NCI-H187 treated with DMSO at 0.1 percent for 48 hours (cell line): Measurements from ENCODE around the gene AMMECR1L.
"Not testable (repeated sequence)": the region's sequence is repeated elsewhere in the genome, so short reads cannot be mapped to it uniquely, and the experiment has no call there.

Source experiments
- DNase-seq: peaks from one replicate; lab custom pipeline; 2025; lab: John Stamatoyannopoulos, UW

The AMMECR1L gene

DNA sequence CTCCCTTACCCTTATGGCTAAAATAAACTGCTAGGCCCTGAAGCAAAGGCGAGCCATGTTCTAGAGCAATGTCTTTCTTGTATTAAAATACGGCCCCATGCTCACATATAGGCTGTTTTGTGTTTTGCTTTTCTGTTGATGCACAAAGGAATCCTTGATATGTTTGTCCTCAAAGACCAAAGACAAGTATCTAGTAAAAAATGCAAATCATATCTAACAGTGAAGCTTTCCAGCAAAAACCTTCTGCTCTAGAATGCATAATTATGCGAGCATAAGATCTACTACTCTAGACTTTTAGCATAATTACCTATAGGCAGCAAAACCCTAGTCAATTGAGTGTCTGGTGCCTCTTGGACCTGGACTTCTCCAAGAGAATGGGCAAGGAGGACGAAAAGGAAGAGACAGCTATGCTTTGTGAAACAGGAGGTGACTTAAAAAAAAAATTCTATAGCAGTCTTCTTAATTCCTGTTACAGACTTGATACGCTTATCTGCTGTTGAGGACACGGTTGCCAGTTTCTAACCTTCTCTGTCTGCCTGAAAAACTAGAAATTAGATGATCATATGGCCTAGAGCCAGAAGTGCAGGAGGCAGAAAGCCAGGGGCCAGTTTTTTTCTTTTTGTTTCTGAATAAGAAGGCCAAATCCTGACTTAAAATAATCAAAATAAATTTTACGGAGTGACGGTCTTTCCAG, 1.5 kb upstream of the AMMECR1L start:
- DNase-seq, result no peak

DNA sequence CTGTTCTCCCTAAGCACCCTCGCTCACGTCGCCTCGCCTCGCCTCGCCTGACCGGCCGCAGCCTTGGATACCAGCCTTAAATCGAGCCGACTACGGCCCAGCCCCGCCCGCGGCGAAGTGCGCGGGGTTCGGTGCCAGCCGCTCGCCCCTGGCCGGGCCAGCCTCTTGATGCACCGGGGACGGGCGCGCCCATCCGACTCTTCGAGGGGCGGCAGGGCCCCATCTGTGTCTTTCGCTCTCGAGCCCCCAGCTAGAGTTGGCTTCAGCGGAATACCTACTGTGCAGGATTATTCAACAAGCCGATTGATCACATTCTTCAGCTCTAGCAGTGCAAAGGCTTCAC, 808 bp upstream of the AMMECR1L start:
- not testable (repeated sequence) for DNase-seq

DNA sequence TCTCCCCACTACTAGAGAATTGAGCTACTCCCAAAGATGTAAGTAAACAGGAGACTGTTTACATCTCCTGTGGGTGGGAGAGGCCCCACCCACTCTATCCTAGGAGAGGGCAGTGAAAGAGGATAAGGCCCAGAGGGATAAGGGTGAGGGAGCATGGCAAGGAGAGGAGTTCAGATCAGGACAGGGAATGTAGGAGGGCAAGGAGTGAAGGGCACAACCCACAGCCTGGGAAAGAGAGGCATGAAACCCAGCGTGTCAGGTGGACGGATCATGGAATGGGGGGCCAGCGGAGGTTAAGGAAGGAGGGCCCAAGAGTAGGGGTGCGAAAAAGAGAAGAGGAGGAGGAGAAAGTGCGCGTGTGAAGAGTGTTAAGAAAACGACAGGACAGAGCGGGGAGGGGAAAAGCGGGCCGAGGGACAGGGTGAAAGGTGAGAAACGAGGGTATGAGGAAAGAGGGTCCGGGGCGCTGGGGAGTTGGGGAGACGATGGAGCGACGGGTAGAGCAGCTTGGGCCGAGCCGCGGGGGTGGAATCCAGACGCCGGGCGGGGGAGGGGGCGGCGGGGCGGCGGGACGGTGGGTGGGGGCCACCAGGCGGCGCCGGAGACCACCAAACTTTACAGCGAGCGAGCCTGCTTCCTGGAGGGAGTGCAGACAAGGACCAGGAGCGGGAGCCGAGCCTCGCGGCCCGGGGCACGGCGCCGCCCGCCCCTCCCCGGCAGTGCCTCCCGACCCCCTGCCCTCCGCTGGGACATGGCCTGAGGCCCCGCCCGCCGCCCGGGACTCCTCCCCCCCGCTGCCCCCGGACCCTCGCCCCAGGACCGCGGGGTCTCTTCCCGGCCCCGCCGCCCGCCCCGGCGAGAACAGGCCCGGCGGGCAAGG, 655 bp downstream of the AMMECR1L start:
- not testable (repeated sequence) for DNase-seq

DNA sequence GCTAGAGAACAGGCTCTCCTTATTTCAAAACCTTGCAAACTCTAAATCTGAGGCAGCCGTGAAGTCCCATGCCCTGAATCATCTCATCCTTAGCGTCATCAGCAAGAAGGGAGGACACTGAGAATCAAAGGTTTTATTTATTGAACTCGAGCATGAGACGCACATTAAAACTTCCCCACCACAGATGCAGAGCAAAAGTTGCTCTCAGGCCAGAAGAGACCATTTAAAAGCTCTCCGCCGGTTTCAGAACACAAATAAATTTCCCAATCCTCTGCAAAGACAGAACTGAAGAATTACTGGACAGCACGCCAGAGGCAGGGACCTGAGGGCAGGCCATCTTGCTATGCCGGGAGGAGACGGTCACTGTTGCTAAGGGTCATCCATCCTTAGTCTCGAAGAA, 1.3 kb downstream of the AMMECR1L start:
- no peak for DNase-seq

DNA sequence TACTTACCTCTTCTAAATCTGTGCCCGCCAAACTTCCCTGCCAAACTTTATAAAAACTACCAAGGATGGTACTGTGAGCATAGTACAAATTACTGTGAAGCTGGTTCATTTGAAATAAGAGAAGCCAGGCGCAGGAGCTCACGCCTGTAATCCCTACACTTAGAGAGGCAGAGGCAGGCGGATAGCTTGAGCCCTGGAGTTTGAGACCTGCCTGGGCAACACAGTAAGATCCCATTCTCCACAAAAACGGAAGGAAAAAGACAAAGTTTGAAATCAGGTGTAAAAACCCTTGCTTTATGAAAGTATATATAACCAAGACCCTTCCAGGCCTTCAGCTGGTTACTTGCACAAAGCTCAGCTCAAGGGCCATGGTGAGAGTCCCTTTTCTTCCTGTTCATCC, 5.9 kb downstream of the AMMECR1L start:
- DNase-seq, result no peak

DNA sequence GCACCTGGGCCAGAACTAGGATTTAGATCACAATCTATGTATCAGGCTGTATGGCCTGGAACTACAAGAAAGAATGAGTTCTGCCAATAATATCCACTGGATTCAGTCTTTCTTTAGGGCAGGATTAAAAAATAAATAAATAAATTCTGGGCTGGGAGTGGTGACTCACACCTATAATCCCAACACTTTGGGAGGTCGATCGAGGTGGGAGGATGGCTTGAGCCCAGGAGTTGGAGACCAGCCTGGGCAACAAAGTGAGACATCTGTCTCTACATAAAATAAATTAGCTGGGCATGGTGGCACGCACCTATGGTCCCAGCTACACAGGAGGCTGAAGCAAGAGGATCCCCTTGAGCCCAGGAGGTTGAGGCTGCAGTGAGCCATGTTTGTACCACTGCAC, 8.1 kb downstream of the AMMECR1L start:
- DNase-seq, result no peak

DNA sequence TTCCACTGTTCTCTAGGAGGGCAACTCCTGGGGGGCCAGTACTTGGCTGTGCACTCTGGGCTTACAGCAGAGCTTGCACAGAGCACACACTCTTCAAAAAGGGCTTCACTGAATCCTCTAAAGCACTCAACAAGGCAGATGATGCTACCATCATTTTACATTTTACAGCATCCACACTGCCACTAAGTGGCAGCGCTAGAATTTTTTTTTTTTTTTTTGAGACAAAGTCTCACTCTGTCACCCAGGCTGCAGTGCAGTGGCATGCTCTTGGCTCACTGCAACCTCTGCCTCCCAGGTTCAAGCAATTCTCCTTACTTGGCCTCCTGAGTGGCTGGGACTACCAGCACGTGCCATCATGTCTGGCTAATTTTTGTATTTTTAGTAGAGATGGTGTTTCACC, 8.6 kb downstream of the AMMECR1L start:
- no peak for DNase-seq

DNA sequence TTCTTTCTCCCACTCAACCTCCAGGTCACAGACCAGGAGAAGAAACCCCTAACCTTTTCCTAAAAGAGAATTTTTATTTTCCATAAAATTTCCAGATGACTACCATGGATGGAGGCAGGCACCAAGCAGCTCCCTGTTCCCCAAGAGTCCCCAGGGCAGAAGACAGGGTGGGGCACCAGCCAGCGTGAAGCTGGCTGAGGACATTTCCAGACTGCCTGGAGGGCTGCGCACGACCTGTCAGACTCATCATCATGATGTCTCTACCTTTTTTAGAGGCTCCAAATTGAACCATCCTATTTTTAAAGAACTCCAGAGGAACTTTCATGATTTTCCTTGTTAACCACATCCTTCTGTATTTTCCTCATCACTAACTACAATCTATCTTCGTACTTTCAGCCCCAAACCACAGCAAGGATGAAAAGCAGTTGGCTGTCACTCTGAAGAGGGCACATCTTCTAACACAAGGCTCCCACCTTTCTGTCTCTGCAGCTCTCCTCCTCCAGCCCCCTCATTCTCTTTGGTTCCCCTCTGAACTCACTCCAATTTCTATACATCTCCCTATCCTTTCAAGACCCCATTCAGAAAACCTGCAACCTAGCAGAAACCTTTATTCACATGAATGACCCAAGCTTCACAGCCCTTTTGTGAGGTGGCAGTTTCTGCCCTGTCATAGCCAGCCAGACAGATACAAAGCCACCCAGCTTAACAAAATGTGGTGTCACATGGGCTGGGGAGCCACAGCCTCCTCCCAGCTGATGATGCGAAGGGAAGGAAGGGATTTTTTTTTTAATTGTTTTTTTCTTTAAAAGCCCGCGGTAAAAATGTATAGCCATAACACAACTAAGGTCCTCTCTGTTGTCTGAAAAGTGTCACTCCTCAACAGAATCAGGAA, 11.1 kb downstream of the AMMECR1L start:
- DNase-seq, result no peak

DNA sequence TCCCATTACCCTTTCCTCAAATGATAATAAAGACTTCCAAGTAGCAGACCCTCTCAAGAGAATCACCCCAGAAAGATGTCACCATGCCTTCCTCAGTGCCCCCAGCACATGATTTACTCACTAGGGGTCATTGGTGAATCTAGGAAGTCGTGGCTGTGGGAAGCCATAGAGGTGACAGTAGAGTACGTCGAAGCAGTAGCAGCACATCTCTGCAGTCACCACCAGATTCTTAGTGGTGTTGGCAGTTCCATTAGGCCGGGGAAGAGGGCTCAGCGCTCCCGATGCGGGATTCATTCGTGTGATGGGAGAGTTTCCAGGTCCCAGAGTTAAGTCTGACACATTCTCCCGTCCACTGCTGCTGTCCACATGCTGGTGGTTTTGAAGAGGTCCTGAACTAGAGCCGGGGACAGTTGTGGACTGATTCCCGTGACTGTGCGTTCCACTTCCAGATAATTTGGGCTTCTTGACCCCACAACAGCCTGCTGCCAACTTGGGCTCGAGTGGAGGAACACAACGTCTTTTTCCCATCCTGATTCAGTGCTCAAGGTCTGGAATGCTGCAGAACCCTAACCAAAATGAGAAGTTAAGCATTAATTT, 12.0 kb downstream of the AMMECR1L start:
- DNase-seq, result no peak

DNA sequence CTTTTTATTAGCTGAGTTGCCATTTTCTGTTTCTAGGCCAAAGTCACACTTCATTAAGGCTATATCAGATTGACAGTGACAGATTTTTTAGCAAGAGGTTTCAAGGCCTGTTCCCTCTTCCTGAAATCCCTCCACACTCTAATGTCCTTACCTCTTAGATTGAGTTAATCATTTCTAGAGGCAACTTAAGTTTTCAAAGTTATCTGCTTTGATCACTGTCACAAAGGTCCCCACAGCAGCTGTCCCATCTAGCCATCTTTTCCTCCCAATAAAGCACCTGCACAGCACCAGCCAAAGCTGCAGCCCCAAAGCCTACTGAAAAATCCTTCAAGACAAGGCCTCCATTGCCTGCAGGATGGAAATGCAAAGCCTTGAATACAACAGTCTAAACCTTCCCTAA, 13.4 kb downstream of the AMMECR1L start:
- no peak for DNase-seq

DNA sequence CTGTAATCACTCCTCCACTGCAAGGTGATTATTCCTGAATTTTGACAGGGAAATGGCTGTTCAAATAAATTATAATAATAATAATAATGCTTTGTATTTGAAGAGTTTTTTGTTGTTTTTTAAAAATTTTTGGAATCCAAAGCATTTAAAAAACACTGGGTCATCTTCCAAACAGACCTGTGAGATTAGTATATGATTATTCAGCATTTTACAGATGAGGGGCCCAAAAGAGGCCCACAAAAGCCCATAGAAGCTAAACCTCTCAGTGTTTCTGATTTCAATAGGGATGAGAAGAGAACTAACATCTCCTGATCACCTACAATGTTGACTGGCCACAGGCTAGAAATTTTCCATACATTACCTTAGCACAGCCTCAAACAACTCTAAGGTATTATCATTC, 19.8 kb downstream of the AMMECR1L start:
- no peak for DNase-seq

DNA sequence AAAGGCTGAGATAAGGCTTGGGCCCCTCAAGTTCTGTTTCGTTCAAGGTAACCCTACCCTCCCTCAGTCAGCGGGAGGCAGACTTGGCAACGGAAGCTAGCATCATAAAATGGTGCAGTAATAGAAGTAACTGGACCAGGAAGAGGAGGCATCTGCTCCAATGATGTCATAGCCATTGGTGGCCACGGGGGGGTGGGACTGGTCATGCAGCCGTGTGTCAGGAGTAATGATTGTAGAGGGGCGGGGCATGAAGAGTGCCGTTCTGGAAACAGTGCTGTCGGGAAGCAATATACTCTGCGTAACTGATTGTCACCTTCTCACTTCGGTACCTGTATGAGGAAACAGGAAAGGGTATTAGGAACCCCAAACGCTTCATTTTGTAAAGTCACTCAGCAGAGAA, 20.9 kb downstream of the AMMECR1L start:
- DNase-seq, result no peak

DNA sequence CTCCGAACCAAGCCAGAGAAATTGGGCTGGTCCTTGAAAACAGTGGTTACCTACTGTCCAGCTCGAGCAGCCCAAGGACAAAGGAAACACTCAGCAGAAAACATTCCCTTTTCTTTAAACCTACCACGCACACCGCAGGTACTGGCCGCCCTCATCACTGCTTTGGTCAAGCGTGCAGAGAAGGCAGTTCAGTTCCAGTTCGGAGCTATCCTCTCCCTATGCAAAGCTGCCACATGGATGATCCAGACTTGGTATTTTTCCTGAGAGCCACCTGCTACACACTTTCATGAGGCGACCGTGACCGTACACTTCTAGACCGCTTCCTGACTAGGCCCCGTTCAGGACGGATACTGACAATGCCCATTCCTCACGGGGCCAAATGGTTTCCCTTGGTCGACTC, 23.5 kb downstream of the AMMECR1L start:
- DNase-seq, result no peak

DNA sequence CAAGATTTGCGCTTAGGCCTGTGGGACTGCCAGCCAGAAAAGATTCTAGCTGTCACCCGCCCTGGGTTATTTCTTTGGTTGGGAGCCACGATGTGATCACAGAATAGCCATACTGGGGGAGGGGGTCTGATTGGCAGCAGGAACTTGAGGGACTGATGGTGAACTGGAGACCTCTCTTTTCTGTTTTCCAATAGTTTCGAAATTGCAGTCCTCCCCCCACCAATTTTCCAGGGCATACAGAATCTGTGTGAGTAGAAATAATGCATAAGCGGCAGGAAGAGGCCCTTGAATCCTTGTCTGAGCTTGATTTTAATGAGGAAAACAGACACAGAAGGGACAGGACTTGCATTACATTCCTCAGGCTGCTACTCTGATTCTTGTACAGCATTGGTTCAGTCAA, 25.6 kb downstream of the AMMECR1L start:
- no peak for DNase-seq

DNA sequence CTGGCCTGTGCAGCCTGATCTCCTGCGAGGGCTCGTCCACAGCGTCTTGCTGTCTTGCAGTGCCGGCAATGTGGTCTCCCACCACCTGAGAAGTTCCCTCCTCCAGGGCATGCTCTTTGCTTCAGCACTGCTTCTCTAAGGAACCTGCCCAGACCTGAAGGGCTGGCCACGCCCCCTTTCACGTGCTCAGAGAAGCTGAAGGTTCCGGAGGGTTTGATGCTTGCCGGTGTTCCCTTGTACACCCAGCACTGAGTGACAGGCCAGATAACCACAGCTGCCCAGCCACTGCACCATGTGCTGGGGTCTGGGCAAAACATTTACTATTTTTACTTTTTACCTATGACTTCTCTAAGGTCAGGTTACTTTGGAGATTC, 26.1 kb downstream of the AMMECR1L start:
- DNase-seq, result no peak

DNA sequence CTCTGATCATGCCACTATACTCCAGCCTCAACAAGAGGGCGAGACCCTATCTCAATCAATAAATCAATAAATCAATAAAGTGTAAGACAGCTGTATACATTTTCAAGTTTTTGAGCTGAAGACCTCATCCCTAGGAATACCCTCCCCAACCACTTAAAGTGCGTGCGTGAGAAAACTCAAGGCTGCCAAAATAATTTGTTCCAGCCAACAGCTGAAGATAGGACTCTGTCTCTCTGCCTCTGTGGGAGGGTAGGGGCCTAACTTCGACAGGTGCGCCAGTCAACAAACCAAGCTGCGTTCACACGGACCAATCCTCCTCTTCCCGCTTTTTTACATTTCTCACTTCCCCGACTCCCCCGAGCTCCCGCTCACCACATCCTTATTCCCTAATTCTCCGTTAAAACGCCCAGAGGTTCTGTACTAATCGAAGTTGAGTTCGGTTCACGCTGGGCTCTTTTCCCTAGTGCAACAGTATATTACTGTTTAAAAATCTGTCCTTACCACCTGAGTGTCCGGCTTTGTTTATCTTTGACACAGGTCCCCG, 28.4 kb downstream of the AMMECR1L start:
- DNase-seq, result no peak

DNA sequence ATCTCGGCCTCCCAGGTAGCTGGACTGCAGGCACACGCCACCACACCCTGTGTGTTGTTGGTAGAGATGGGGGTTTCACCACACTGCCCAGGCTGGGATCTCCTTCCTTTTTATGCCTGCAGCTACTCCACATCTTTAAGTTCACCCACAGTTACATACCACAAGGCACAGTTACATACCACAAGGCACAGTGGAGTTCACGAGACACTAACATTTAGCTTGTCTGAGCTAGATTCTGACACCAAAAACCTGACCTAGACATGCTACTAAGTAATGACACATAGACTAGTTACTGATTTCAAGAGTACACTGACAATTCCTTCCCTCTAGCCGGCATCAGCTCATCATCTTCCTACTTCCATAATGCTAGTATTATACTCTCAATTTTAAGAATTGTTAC, 32.1 kb downstream of the AMMECR1L start:
- no peak for DNase-seq

DNA sequence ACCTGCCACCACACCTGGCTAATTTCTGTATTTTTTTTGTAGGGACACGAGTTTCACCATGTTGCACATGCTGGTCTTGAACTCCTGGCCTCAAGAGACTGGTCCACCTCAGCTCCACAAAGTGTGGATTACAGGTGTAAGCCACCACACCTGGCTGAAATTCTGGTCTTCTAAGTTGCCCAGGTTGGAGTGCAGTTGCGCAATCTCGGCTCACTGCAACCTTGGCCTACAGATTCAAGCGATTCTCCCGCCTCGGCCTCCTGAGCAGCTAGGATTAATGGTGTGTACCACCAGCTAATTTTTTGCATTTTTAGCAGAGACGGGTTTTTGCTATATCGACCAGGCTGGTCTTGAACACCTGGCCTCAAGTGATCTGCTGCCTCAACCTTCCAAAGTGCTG, 33.4 kb downstream of the AMMECR1L start:
- no peak for DNase-seq

DNA sequence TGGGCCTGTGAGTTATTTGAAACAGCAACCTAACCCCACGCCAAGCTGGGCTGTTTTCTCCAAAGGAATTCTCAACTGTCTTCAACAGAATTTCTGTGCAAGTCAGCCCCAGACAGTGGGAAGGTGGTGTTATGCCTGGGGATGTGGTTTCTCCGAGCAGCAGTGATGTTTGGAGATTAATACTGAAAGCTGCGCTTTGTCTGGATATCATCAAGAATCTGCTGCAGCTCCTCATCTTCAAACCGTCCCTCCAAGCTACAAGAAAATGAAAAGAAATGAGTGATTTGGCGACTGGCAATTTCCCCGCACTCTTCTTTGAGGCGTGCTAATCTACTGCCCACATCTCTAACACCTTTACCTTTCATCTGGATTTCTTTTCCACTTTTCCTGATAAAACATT, 37.8 kb downstream of the AMMECR1L start:
- no peak for DNase-seq

DNA sequence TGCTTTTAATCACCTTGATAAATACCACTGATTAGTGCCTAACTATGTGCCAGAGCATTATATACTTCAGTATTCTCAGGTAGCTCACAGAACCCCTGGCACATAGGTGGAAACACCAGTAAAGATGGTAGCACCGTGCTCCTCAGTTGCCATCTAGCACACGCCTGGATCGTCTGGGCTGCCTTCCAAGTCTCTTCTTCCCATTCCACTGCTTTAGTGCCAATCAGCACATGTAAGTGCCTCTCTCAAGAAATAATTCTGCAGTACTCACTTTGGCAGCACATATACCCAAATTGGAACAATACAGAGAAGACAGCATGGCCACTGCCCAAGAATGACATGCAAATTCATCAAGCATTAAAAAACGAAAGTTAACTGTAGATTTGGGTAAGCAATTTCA, 40.8 kb downstream of the AMMECR1L start:
- DNase-seq, result no peak

DNA sequence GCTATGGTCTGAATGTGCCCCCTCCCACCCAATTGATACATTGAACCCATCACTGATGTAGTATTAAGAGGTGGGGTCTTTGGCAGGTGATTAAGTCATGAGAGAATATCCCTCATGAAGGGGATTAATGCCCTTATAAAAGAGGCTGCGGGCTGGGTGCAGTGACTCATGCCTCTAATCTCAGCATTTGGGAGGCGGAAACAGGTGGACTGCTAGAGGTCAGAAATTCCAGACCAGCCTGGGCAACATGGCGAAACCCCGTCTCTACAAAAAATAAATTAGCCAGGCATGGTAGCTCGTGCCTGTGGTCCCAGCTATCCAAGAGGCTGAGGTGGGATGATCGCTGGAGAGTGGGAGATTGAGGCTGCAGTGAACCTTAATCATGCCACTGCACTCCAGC, 42.1 kb downstream of the AMMECR1L start:
- DNase-seq, result no peak
